CD14-positive monocyte (primary cell): ENCODE results near the gene BUB1B. TPM values are rescaled to one million over a fixed set of nuclear protein-coding genes. Genes with fewer than 3 reads are reported as not detected.
"Not testable (repeated sequence)": the region's sequence is repeated elsewhere in the genome, so short reads cannot be mapped to it uniquely, and the experiment has no call there.

ENCODE experiments used
- DNase-seq, 3 donors: peaks; one replicate each; pipeline ENCODE4 v3.0.0-alpha.2; 2011 to 2022
- H2AFZ ChIP-seq: 2 replicates; pipeline ENCODE4 v1.6.0; 2012; ENCODE audit warnings: mild to moderate bottlenecking, low read depth, low read length, inconsistent platforms; ENCODE audit not compliant: insufficient read depth, poor library complexity, severe bottlenecking
- H3K27ac ChIP-seq, 2 donors: 1 replicate in 1 of 2; 2 replicates in 1 of 2; pipeline ENCODE4 v1.5.1; 2012 to 2013; ENCODE audit warnings: low read length in 2 of 2, control low read depth in 1 of 2, inconsistent platforms in 1 of 2, low read depth in 1 of 2, mild to moderate bottlenecking in 1 of 2
- H3K27me3 ChIP-seq, 2 donors: one replicate each; pipeline versions ENCODE4 v1.6.0 to v1.6.1; 2011 to 2013; ENCODE audit warnings: low read length in 2 of 2; ENCODE audit not compliant: control insufficient read depth in 2 of 2, insufficient read depth in 2 of 2
- H3K36me3 ChIP-seq, 2 donors: replicated peaks in 1 of 2; 1 replicate in 1 of 2; 2 replicates in 1 of 2; pipeline versions ENCODE4 v1.5.1 to v1.6.1; 2012 to 2013; ENCODE audit warnings: low read length in 2 of 2, control low read depth in 1 of 2, inconsistent platforms in 1 of 2, mild to moderate bottlenecking in 1 of 2; ENCODE audit not compliant: insufficient read depth in 2 of 2, control insufficient read depth in 1 of 2
- H3K4me1 ChIP-seq, 2 donors: 1 replicate in 1 of 2; 2 replicates in 1 of 2; pipeline versions ENCODE4 v1.5.1 to v1.6.1; 2012 to 2013; ENCODE audit warnings: low read length in 2 of 2, control low read depth in 1 of 2, inconsistent platforms in 1 of 2, mild to moderate bottlenecking in 1 of 2, moderate library complexity in 1 of 2; ENCODE audit not compliant: insufficient read depth in 2 of 2, control insufficient read depth in 1 of 2
- H3K4me2 ChIP-seq: replicated peaks from 2 replicates; pipeline ENCODE3; 2012; ENCODE audit warnings: low read length, moderate library complexity, mild to moderate bottlenecking; ENCODE audit not compliant: poor library complexity, severe bottlenecking; ENCODE audit errors: extremely low read depth
- H3K4me3 ChIP-seq, 3 experiments: fragments of 200-600 bp in 1 of 3; sonication (generic) in 1 of 3; replicated peaks in 1 of 3; 1 replicate in 2 of 3; 2 replicates in 1 of 3; pipeline ENCODE4 v1.5.1; 2011 to 2013; ENCODE audit warnings: low read length in 3 of 3, mild to moderate bottlenecking in 3 of 3, control low read depth in 2 of 3, low read depth in 2 of 3, inconsistent platforms in 1 of 3, moderate library complexity in 1 of 3
- H3K79me2 ChIP-seq: 2 replicates; pipeline ENCODE4 v1.6.0; 2012; ENCODE audit warnings: mild to moderate bottlenecking, control low read depth, inconsistent platforms, low read length, moderate library complexity; ENCODE audit not compliant: insufficient read depth
- H3K9ac ChIP-seq: 2 replicates; pipeline ENCODE4 v1.6.0; 2017; ENCODE audit warnings: low read length, mild to moderate bottlenecking; ENCODE audit not compliant: insufficient read depth, poor library complexity, severe bottlenecking
- H3K9me3 ChIP-seq, 2 donors: replicated peaks in 1 of 2; 1 replicate in 1 of 2; 2 replicates in 1 of 2; pipeline versions ENCODE4 v1.5.1 to v1.6.1; 2012 to 2013; ENCODE audit warnings: low read length in 2 of 2, control low read depth in 1 of 2; ENCODE audit not compliant: control insufficient read depth in 1 of 2, insufficient read depth in 1 of 2
- H4K20me1 ChIP-seq: 2 replicates; pipeline ENCODE4 v1.6.0; 2012; ENCODE audit warnings: mild to moderate bottlenecking, low read length, control low read depth, moderate library complexity; ENCODE audit not compliant: insufficient read depth
- H3K27ac Mint-ChIP-seq, 7 donors: one replicate each; pipeline ENCODE4 v1.8.0; 2020; ENCODE audit warnings: mild to moderate bottlenecking in 7 of 7, mixed read lengths in 7 of 7, moderate library complexity in 6 of 7, inconsistent platforms in 2 of 7
- H3K27me3 Mint-ChIP-seq, 3 donors: one replicate each; pipeline ENCODE4 v1.8.0; 2021 to 2022; ENCODE audit warnings: low read depth in 3 of 3, mild to moderate bottlenecking in 3 of 3, mixed read lengths in 3 of 3, moderate library complexity in 3 of 3, inconsistent platforms in 1 of 3
- H3K36me3 Mint-ChIP-seq, 2 donors: one replicate each; pipeline ENCODE4 v1.8.0; 2020; ENCODE audit warnings: mixed read lengths in 2 of 2, inconsistent platforms in 1 of 2, mild to moderate bottlenecking in 1 of 2
- H3K4me1 Mint-ChIP-seq: one replicate; pipeline ENCODE4 v1.8.0; 2020; ENCODE audit warnings: mild to moderate bottlenecking, mixed read lengths
- H3K4me3 Mint-ChIP-seq, 2 donors: one replicate each; pipeline ENCODE4 v1.8.0; 2020; ENCODE audit warnings: mild to moderate bottlenecking in 2 of 2, mixed read lengths in 2 of 2, moderate library complexity in 1 of 2
- H3K9me3 Mint-ChIP-seq, 7 donors: one replicate each; pipeline ENCODE4 v1.8.0; 2020 to 2022; ENCODE audit warnings: mixed read lengths in 7 of 7, mild to moderate bottlenecking in 6 of 7, moderate library complexity in 6 of 7, inconsistent platforms in 2 of 7
- CTCF ChIP-seq: fragments of 200-600 bp; IDR thresholded peaks from one replicate; pipeline ENCODE4 v1.8.0; 2022; ENCODE audit warnings: antibody characterized with exemption, mild to moderate bottlenecking
- WGBS: methylation state at CpG from one replicate; pipeline ENCODE4 v1.1.5; 2013; ENCODE audit warnings: missing lambda C conversion rate; ENCODE audit not compliant: insufficient coverage; 5-methylcytosine and 5-hydroxymethylcytosine counted together
- intact Hi-C, 2 donors: fragments of 100-400 bp; cut with micrococcal nuclease; formaldehyde crosslinking; loops; one replicate each; pipeline versions ENCODE4 v1.15.0 to v1.15.1; 2023
- polyA plus RNA-seq, 3 donors: library from polyadenylated mRNA; depleted of rRNA in 1 of 3; unstranded in 2 of 3; stranded (reverse) in 1 of 3; fragments of 300-500 nt in 2 of 3; fragments of >200 nt in 1 of 3; fragmentation: Illumina TruSeq in 2 of 3; gene quantifications; 1 replicate in 2 of 3; 2 replicates in 1 of 3; pipeline ENCODE4 v1.2.3, GENCODE V29; 2012 to 2021

BUB1B gene
- polyA plus RNA-seq, 3 donors, result 0.01 to 0.51 TPM; not detected in 1

DNA sequence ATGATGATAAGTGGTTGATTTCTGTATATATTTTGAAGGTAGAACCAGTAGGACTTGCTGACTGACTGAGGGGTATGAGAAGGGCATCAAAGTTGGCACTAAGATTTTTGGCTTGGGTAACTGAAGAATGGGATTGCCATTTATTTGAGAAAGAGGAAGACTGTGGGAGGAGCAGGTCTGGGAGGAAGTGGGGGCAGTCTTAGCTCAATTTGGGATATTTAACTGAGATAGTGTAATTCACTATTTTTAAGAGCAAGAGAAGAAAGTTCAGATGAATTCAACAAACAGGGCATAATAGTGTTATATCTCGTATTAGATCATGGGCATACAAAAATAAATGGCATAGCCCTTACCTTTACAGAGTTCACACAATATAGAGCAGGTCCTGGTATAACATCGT, 1.7 kb downstream of the BUB1B start:
- H3K36me3 ChIP-seq, result peaks cover 5 to 31% of the 10 kb centered on the region in 2 donors
- H3K4me3 Mint-ChIP-seq, result no peak overlapping the region
- H3K4me3 ChIP-seq, result no peak overlapping the region
- TF ChIP-seq CTCF, result no peak
- H3K36me3 Mint-ChIP-seq, result peaks cover 11 to 26% of the 10 kb centered on the region in 2 donors
- H3K9me3 Mint-ChIP-seq, result no peaks in the 10 kb centered on the region
- peaks cover 68% of the 10 kb centered on the region for H3K79me2 ChIP-seq
- no CpG with 5 or more reads among the region's 2 CpGs for WGBS
- peaks cover 0 to 4% (median 0%) of the 10 kb centered on the region in 3 donors for H3K27me3 Mint-ChIP-seq
- no peak overlapping the region for H3K4me2 ChIP-seq
- H4K20me1 ChIP-seq, result no peaks in the 10 kb centered on the region
- no peaks in the 10 kb centered on the region for H3K27me3 ChIP-seq
- no peak overlapping the region for H3K27ac Mint-ChIP-seq
- no peak overlapping the region for H3K27ac ChIP-seq
- DNase-seq, result no peak
- H3K9me3 ChIP-seq, result no peaks in the 10 kb centered on the region
- peaks cover 8% of the 10 kb centered on the region for H3K4me1 Mint-ChIP-seq
- H3K9ac ChIP-seq, result no peak overlapping the region
- intact Hi-C loops, result loop anchor here (5.0 to 10.0 kb wide), 3 partner anchors 55 to 378 kb away; partner anchors contain the start of genes BMF (in 1 of the 2) and FSIP1 (in 1 of the 2)
- peaks cover 21 to 25% of the 10 kb centered on the region in 2 donors for H3K4me1 ChIP-seq
- no peak overlapping the region for H2AFZ ChIP-seq

DNA sequence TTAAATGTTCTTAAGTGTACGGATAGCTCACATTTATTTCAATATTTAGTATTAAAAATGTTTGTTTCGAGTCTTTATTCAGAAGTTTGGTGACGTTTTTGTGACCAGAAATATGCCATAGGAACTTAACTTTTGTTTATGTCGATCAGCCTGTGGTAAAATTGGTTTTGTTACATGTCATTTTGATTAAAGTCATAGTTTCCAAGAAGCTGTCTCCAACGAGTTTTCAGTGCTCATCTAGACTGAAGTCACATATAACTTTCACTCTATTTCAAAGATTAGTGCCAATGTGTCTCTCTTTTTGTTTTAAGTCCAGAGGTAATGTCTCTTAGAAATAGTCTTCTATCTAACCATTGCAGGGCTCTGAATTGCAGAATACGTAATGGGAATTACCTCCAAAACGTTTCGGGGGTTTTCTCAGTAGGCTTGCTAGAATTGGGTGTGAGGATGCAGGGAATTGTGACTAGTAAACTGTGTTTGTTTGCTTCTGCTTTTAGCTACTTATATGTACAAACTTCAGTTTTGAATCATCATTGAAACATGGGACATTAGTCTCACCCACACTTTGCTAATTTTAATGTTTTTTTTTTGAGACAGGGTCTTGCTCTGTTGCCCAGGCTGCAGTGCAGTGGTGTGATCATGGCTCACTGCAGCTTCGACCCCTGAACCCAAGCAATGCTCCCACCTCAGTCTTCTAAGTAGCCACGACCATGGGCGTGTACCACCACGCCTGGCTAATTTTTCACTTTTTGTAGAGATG, 3.0 kb downstream of the BUB1B start:
- Mint-ChIP-seq H3K27me3 (peaks cover 0 to 1% (median 0%) of the 10 kb centered on the region in 3 donors), H3K4me1 (peaks cover 3% of the 10 kb centered on the region), H3K9me3 (no peaks in the 10 kb centered on the region), H3K36me3 (peaks cover 17 to 38% of the 10 kb centered on the region in 2 donors), H3K4me3 (no peak overlapping the region), H3K27ac (peak overlapping the region in 2 of 7 donors; percentile 35 to 48)
- H3K27me3 ChIP-seq, result no peaks in the 10 kb centered on the region
- no peak for TF ChIP-seq CTCF
- H3K27ac ChIP-seq, result no peak overlapping the region
- H3K4me3 ChIP-seq, result no peak overlapping the region
- DNase-seq, result no peak
- peaks cover 21 to 25% of the 10 kb centered on the region in 2 donors for H3K4me1 ChIP-seq
- H3K36me3 ChIP-seq, result peaks cover 9 to 41% of the 10 kb centered on the region in 2 donors
- no CpG with 5 or more reads among the region's 12 CpGs for WGBS
- peaks cover 81% of the 10 kb centered on the region for H3K79me2 ChIP-seq
- H2AFZ ChIP-seq, result no peak overlapping the region
- intact Hi-C loops, result loop anchor here (5.0 to 10.0 kb wide), 3 partner anchors 57 to 379 kb away; partner anchors contain the start of genes BMF (in 1 of the 2) and FSIP1 (in 1 of the 2)
- no peaks in the 10 kb centered on the region for H4K20me1 ChIP-seq
- H3K9ac ChIP-seq, result no peak overlapping the region
- no peak overlapping the region for H3K4me2 ChIP-seq
- H3K9me3 ChIP-seq, result no peaks in the 10 kb centered on the region

- H3K9ac ChIP-seq, H2AFZ ChIP-seq, H3K9me3 Mint-ChIP-seq, H3K4me3 ChIP-seq, H3K4me2 ChIP-seq, H4K20me1 ChIP-seq, H3K9me3 ChIP-seq, H3K4me1 Mint-ChIP-seq, H3K27me3 ChIP-seq, H3K27ac ChIP-seq, H3K27me3 Mint-ChIP-seq, H3K4me3 Mint-ChIP-seq, H3K4me1 ChIP-seq, DNase-seq: not testable (repeated sequence)
- peaks cover 76% of the 10 kb centered on the region for H3K79me2 ChIP-seq
- 100% methylated on average over 3 of the region's 10 CpGs for WGBS
- intact Hi-C loops, result loop anchor here in 1 of 2 donors (10.0 kb wide), 1 partner anchor 383 kb away; the partner anchor contains the start of gene FSIP1
- H3K27ac Mint-ChIP-seq, result peak overlapping the region in 2 of 7 donors; percentile 37 to 42
- peaks cover 29 to 56% of the 10 kb centered on the region in 2 donors for H3K36me3 Mint-ChIP-seq
- H3K36me3 ChIP-seq, result peaks cover 27 to 69% of the 10 kb centered on the region in 2 donors
Measured at GRCh38 chr15:40167374-40167773, 6.5 kb downstream of the BUB1B start.
